Naive thymus-derived CD8-positive, alpha-beta T cell (primary cell): ENCODE measurements around the gene PHTF2. TPM values are rescaled to one million over a fixed set of nuclear protein-coding genes. Genes with fewer than 3 reads are reported as not detected.
"Not testable (repeated sequence)": the region's sequence is repeated elsewhere in the genome, so short reads cannot be mapped to it uniquely, and the experiment has no call there.

Experiments used
- ATAC-seq, 2 donors: fragments of 150-1000 bp; cut with Tn5 transposase in 1 of 2; sonication (Bioruptor Pico), chemical (Tn5 transposase) in 1 of 2; 1 replicate in 1 of 2; 2 replicates in 1 of 2; pipeline ENCODE4 v1.10.0; 2021; ENCODE audit warnings: mild to moderate bottlenecking in 2 of 2, moderate library complexity in 2 of 2
- POLR2A ChIA-PET: fragments of 350-600 bp; sonication (Branson Sonifier 250); formaldehyde crosslinking; loops from one replicate; lab custom pipeline; 2021; ENCODE audit warnings: antibody characterized with exemption; lab: Charles Lee
- DNase-seq, 10 donors: peaks; one replicate each; pipeline versions ENCODE4 v3.0.0 to v3.0.0-alpha.2; 2020 to 2022
- H3K27ac Mint-ChIP-seq, 10 donors: one replicate each; pipeline ENCODE4 v1.8.0; 2020 to 2022; ENCODE audit warnings: mild to moderate bottlenecking in 10 of 10, mixed read lengths in 10 of 10, moderate library complexity in 4 of 10, inconsistent platforms in 1 of 10
- H3K27me3 Mint-ChIP-seq, 5 donors: one replicate each; pipeline ENCODE4 v1.8.0; 2021 to 2022; ENCODE audit warnings: mixed read lengths in 5 of 5
- H3K36me3 Mint-ChIP-seq, 3 donors: one replicate each; pipeline ENCODE4 v1.8.0; 2020 to 2022; ENCODE audit warnings: mixed read lengths in 3 of 3, mild to moderate bottlenecking in 2 of 3, inconsistent platforms in 1 of 3
- H3K4me1 Mint-ChIP-seq, 4 donors: one replicate each; pipeline ENCODE4 v1.8.0; 2021 to 2022; ENCODE audit warnings: mixed read lengths in 4 of 4
- H3K4me3 Mint-ChIP-seq, 10 donors: one replicate each; pipeline ENCODE4 v1.8.0; 2020 to 2022; ENCODE audit warnings: mild to moderate bottlenecking in 10 of 10, mixed read lengths in 10 of 10, moderate library complexity in 6 of 10, inconsistent platforms in 1 of 10
- H3K9me3 Mint-ChIP-seq, 9 donors: one replicate each; pipeline ENCODE4 v1.8.0; 2020 to 2022; ENCODE audit warnings: mixed read lengths in 9 of 9, mild to moderate bottlenecking in 3 of 9, inconsistent platforms in 1 of 9, moderate library complexity in 1 of 9
- polyA plus RNA-seq, 3 donors: library from polyadenylated mRNA; unstranded; fragments of 300-500 nt; fragmentation: Illumina TruSeq; gene quantifications; one replicate each; pipeline ENCODE4 v1.2.3, GENCODE V29; 2021
- total RNA-seq, 8 experiments: library from RNA in 2 of 8; stranded (reverse) in 2 of 8; gene quantifications; one replicate each; pipeline ENCODE4 v1.2.3 and lab custom pipeline; 2021 to 2026

PHTF2 gene
- total and polyA plus RNA-seq, 5 experiments from 2014 or later, result 4.5 to 14.8 (median 4.9) TPM

DNA sequence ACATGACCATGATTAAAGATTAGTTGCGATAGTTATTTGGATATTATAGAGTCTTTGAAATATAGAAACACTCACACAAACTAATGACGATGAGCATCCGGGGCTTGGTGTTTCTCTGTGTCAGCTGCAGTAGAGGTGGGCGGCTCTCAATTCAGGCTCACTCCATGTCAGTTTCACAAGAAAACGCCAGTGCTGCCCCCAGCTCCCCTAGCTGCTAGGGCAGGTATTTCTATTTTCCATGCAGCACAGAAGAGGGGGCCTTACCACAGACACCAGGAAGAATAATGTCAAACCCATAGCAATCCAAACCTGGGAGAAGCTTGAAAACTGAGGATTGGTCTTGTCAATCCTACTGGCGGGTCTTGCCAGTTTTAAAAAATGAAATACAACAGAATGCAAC, 197.1 kb downstream of the PHTF2 start:
- Mint-ChIP-seq H3K27me3 (peaks cover 0 to 12% (median 7%) of the 10 kb centered on the region in 5 donors), H3K4me3 (no peak overlapping the region), H3K9me3 (peaks cover 0 to 1% (median 0%) of the 10 kb centered on the region in 9 donors), H3K4me1 (no peaks in the 10 kb centered on the region), H3K36me3 (no peaks in the 10 kb centered on the region), H3K27ac (no peak overlapping the region)
- no peak for DNase-seq
- POLR2A ChIA-PET, result no interaction called here
- no peak for ATAC-seq

DNA sequence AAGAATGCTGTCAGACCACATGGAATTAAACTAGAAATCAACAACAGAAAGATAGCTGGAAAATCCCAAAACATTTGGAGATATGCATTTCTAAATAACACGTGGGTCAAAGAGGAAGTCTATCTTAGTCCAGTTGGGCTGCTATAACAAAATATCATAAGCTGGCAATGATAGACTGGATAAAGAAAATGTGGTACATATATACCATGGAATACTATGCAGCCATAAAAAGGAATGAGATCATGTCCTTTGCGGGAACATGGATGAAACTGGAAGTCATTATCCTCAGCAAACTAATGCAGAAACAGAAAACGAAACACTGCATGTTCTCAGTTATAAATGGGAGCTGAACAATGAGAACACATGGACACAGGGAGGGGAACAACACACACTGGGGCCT, 200.6 kb downstream of the PHTF2 start:
- H3K4me3 Mint-ChIP-seq, H3K27me3 Mint-ChIP-seq, H3K36me3 Mint-ChIP-seq, ATAC-seq, H3K4me1 Mint-ChIP-seq, POLR2A ChIA-PET, H3K27ac Mint-ChIP-seq, H3K9me3 Mint-ChIP-seq, DNase-seq: not testable (repeated sequence)

GRCh38 chr7:78002021-78002420, 203.4 kb downstream of the PHTF2 start:
- ATAC-seq (no peak), DNase-seq (no peak)
- POLR2A ChIA-PET, result no interaction called here
- Mint-ChIP-seq H3K9me3 (peaks cover 0 to 8% (median 0%) of the 10 kb centered on the region in 9 donors), H3K27me3 (peaks cover 0 to 4% (median 0%) of the 10 kb centered on the region in 5 donors), H3K27ac (no peak overlapping the region), H3K4me3 (no peak overlapping the region), H3K36me3 (no peaks in the 10 kb centered on the region), H3K4me1 (no peaks in the 10 kb centered on the region)

- H3K36me3 Mint-ChIP-seq, result no peaks in the 10 kb centered on the region
- no peak overlapping the region for H3K4me3 Mint-ChIP-seq
- peaks cover 0 to 4% (median 0%) of the 10 kb centered on the region in 5 donors for H3K27me3 Mint-ChIP-seq
- H3K4me1 Mint-ChIP-seq, result no peaks in the 10 kb centered on the region
- H3K9me3 Mint-ChIP-seq, result peaks cover 0 to 8% (median 0%) of the 10 kb centered on the region in 9 donors
- DNase-seq (no peak), ATAC-seq (no peak)
- no peak overlapping the region for H3K27ac Mint-ChIP-seq
- POLR2A ChIA-PET, result no interaction called here
Measured at GRCh38 chr7:78002715-78003114, 204.1 kb downstream of the PHTF2 start.

- H3K4me3 Mint-ChIP-seq, result no peak overlapping the region
- H3K27me3 Mint-ChIP-seq, result no peaks in the 10 kb centered on the region
- DNase-seq (no peak), ATAC-seq (no peak)
- H3K36me3 Mint-ChIP-seq, result no peaks in the 10 kb centered on the region
- no peak overlapping the region for H3K27ac Mint-ChIP-seq
- peaks cover 0 to 8% (median 0%) of the 10 kb centered on the region in 9 donors for H3K9me3 Mint-ChIP-seq
- H3K4me1 Mint-ChIP-seq, result no peaks in the 10 kb centered on the region
- POLR2A ChIA-PET, result no interaction called here
Measured at GRCh38 chr7:78006063-78006755, 207.6 kb downstream of the PHTF2 start.

Other genes with a start within 250 kb of the PHTF2 start
- 10 to 100 TPM; 44.2 to 47.9 TPM for gene RSBN1L, start 102.3 kb upstream of the PHTF2 start, total RNA-seq
- 1 to 10 TPM; 5.9 to 8.2 (median 6.2) TPM for gene RSBN1L, start 102.3 kb upstream of the PHTF2 start, polyA plus RNA-seq
- 1 to 10 TPM; 7.5 to 8.4 TPM for gene TMEM60, start 339 bp upstream of the PHTF2 start, total RNA-seq
- gene TMEM60, start 339 bp upstream of the PHTF2 start, polyA plus RNA-seq, result 10 to 100 TPM in 1 of 3 donors, 1 to 10 TPM in 2; 6.7 to 18.6 (median 9.1) TPM